Middle frontal gyrus (tissue), 1 donor: ENCODE results near the gene ALOXE3.

Experiments used
- DNase-seq: peaks from one replicate; pipeline ENCODE4 v3.0.0-alpha.2; 2015; ENCODE audit warnings: low spot score; ENCODE audit errors: extremely low spot score

Gene ALOXE3

DNA sequence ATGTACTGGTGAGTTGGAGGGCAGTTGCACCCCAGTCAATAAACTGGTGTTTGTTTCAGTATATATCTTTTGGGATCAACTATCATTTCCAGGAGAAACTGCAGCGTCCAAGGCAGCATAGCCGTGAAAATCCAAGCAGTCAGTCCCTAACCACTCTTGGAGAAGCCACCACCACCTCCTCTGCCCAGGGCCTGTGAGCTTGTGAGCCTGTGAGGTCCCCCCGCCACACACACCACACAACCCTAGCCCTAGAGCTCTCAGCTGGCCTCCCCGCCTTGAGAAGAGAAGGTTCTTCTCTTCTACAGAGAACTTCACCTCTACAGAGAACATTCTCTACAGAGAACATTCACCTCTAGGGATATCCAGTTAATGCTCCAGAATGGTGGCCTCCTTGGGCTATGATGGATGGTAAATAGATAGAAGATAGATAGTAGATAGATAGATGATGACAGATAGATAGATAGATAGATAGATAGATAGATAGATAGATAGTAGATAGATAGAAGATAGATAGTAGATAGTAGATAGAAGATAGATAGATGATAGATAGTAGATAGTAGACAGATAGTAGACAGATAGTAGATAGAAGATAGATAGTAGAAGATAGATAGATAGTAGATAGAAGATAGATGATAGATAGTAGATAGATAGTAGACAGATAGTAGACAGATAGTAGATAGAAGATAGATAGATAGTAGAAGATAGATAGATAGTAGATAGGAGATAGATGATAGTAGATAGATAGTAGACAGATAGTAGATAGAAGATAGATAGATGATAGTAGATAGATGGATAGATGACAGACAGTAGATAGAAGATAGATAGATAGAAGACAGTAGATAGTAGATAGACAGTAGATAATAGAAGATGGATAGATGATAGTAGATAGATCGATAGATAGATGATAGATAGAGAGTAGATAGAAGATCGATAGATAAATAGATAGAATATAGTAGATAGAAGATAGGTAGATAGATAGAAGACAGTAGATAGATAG is 65.8 kb downstream of the ALOXE3 start:
- no peak for DNase-seq

DNA sequence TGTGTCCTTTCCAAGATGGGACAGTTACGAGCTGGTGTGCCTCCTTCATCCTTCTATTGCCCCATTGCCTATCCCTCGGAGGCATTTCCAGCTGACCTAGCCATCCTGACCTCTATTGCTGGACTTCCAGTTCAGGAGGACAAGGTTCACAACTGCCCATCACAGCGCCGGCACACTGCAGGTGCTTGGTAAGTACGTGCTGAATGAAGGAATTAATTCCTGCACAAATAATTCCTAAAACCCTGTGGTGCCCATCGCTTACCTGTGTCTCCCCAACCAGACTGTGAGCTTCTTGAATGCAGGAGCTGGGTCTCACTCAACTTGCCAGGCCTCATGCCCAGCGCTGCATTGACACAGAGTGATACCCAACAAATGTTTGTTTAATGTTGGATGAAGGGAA is 66.5 kb downstream of the ALOXE3 start:
- DNase-seq, result no peak

DNA sequence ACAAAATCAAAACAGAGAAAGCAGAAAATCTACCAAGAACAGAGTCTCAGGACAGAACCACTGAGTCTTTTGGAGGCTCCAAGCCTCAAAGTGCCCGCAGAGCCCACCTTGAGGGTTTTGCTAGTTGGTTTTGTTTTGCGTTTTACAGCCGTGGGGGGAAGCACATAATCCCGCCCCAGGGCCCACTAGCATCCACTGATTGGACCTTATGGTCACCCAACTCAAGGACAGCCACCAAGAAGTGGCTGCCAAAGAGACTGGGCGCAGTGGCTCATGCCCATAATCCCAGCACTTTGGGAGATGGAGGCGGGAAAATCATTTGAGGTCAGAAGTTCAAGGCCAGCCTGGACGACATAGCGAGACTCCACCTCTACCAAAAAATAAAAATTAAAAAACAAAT is 69.6 kb downstream of the ALOXE3 start:
- no peak for DNase-seq

DNA sequence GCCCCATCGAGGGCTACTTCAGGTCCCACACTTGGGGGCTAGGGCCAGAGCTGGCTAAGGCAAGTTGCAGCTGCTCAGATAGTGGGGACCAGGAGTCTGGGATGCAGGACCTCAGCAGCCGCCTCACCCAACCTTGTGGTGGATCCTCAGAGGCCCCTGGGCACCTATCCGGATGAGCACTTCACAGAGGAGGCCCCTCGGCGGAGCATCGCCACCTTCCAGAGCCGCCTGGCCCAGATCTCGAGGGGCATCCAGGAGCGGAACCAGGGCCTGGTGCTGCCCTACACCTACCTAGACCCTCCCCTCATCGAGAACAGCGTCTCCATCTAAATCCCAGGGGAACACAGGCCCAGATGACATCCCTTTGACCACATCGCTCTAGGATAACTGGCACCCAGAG is 70.1 kb downstream of the ALOXE3 start:
- no peak for DNase-seq

DNA sequence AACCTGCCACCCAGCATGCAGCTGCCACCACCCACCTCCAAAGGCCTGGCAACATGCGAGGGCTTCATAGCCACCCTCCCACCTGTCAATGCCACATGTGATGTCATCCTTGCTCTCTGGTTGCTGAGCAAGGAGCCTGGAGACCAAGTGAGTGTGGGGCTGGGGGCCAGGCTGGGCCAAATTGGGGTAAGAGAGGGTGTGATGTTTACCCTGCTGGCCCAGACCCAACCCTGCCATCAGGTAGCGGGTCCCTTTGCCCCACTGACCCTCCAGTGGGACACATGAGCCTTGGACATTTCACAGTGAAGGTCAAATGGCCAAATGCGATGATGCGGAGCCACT is 70.6 kb downstream of the ALOXE3 start:
- DNase-seq, result no peak

DNA sequence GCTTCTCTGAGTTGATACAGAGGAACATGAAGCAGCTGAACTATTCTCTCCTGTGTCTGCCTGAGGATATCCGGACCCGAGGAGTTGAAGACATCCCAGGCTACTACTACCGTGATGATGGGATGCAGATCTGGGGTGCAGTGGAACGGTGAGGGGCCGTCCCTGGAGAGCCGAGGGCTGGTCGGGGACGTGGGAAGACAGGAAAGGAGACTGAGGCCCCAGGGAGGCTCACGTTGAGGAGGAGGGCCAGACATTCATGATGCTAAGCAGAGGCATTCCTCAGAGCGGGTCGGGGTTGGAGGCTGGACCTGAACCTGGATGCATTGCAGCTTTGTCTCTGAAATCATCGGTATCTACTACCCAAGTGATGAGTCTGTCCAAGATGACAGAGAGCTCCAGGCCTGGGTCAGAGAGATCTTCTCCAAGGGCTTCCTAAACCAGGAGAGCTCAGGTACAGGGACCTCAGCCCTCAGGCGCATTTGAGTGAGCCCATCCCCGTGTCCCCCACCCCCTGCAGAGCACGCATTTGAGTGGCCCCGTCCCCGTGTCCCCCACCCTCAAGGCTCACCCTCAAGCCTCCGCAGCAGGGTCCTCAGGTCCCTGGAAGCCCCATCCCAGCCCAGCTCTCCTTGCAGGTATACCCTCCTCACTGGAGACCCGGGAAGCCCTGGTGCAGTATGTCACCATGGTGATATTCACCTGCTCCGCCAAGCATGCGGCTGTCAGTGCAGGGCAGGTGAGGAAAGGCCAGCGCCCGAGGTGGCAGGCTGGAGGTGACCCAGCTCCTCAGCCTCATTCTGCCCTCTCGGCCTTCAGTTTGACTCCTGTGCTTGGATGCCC is 71.2 kb downstream of the ALOXE3 start:
- no peak for DNase-seq

DNA sequence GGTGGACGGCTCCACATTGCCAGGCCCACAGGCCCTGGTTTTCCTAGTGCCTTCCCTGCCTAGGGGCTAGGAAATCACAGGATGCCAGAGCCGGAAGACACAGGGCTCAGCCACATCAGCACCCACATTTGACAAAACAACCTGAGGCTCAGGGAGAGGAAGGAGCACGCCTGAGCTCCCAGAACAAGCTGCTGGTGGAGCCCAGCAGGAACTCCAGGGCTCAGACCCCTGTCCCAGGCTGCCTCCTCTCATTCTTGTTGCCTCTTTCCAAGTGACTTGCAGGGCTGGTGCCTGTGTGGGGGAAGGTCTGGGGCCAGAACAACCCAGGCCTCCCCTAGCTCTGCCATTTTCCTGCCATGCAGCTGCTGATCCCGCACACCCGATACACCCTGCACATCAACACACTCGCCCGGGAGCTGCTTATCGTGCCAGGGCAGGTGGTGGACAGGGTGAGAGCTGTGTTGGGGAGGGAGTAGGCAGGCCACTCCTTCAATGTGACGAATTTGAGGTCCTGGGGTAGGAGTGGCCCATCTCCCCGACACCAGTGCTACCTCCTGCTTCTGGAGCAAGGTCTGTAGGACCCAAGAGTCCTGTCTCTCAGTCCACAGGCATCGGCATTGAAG is 71.9 kb downstream of the ALOXE3 start:
- DNase-seq, result no peak
